Activated T-cell treated with anti-CD3 and anti-CD28 coated beads, Interleukin-2, amount 50 U/mL, for 1 hour (primary cell): ENCODE measurements around the gene GLRX5.
"Not testable (repeated sequence)": the region's sequence is repeated elsewhere in the genome, so short reads cannot be mapped to it uniquely, and the experiment has no call there.

Experiments used
- DNase-seq: peaks from one replicate; pipeline ENCODE4 v3.0.0-alpha.2; 2020

Gene GLRX5

DNA sequence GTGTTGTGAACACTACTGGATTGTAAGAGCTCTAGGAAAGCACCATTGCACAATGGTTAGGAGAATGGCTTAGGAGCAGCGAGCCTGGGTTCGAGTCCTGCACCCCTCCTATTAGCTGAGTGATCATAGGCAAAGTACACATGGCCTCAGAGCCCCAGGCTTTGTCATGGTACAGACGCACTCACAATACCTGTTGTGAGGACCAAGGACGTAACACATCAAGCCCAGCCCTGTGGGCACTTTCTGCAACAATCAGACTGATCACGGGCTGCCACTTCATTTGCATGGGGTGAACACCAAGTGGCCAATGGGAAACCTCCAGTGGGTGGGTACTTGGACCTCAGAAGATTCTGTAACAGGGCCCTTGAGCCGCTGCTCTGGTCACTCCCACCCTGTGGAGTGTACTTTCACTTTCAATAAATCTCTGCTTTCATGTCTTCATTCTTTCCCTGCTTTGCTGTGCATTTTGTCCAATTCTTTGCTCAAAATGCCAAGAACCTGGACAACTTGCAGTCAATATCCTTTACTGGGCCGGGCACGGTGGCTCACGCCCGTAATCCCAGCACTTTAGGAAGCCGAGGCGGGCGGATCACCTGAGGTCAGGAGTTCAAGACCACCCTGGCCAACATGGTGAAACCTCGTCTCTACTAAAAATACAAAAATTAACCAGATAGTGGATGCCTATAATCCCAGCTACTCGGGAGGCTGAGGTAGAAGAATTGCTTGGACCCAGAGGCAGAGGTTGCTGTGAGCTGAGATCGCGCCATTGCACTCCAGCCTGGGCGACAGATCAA is 28.2 kb downstream of the GLRX5 start:
- DNase-seq, result no peak

DNA sequence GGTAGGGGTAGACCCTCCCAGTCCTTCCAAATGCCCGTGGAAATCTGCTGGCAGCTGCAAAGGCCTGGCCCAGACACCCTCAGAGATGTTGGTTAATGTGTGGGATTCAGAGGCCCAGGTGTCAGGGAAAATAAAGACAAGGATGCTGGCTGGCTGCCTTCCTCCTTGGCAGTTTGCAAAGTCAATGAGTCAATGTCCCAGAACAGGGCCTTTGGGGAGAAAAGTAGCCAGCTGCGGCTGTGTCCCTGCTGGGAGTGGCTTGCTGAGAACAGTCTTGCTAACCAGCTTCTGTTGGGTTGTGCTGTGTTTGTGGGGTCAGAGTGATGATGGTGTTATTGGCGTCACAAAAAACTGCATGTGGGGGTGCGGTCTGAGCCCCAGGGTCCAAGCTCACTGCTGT is 29.2 kb downstream of the GLRX5 start:
- DNase-seq, result no peak

GRCh38 chr14:95569440-95569839 is 34.6 kb downstream of the GLRX5 start:
- DNase-seq, result no peak

GRCh38 chr14:95573313-95573712 is 38.5 kb downstream of the GLRX5 start:
- DNase-seq, result no peak

DNA sequence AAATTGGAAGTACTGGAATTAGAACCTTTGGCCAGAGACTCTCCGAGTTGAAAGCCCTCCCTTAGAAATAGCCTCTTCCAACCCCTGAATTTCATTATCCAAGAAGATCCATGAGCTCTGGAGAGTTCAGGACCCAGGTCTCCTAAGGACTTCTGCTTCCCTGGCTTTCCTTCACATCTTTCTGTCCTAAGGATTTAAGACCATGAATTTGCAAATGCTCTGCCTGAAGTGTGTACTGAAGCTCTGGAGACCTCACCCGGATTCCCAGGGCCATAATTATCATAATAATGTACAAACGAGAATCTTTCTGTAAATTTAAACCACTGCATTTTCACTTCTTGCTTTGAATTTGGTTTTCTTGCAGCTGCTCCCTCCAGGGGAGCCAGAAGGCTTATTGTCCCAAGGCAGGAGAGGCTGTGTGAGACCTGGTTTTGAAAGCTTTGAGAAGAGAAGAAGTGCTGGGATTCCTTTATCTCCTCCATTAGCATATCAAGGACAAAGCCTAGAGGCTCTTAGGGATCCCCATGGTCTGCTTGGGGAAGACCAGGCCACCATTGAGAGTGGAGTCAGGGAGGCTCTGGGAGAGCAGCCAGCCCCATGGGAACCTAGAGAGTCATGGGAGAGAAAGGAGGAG is 41.1 kb downstream of the GLRX5 start:
- DNase-seq, result no peak

DNA sequence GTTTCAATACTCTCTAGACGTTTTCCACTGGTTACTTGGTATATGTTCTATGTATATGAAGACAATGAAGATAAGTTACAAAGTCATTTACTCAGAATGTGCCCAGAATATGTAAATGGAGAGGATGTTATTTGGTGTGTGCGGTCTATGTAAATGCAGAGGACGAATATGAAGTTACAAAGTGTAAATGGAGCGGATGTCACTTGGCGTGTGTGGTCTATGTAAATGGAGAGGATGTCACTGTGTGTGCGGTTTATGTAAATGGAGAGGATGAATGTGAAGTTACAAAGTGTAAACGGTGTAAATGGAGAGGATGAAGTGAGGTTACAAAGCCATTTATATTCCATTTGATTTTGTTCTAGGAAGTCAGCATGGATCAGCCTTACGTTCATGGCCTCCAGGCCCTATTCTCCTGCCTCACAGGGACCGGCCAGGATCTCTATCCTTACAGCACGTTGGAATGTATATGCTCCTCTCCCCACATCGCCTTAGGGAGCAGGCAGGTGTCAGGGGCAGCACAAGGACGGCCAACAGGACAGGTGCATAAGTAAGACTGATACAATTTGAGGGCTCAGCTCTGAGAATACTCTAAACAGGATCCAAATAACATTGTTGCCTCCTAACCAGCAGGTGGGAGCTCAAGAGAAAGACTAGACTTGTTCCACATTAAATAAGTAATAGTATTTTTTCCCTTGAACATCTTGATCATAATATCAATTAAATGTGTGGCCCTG is 42.4 kb downstream of the GLRX5 start:
- DNase-seq, result no peak

DNA sequence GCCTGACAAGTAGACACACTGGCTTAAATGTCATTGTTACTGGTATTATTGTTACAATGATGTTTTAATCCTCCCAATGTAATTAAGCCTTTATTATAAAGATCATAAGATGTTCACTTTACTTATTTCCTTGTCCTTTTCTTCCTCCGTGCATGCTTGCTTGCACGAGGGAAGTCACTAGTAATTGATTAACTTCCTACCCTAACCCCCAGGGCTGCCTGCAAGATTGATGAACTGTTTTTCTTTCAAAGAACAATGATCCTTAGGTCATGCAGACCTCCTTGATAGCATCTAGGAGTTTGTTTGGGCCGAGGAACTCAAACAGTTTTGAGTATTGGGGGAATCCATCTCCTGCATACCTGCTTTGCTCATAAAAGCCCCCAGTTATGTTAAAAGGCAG is 43.0 kb downstream of the GLRX5 start:
- no peak for DNase-seq

DNA sequence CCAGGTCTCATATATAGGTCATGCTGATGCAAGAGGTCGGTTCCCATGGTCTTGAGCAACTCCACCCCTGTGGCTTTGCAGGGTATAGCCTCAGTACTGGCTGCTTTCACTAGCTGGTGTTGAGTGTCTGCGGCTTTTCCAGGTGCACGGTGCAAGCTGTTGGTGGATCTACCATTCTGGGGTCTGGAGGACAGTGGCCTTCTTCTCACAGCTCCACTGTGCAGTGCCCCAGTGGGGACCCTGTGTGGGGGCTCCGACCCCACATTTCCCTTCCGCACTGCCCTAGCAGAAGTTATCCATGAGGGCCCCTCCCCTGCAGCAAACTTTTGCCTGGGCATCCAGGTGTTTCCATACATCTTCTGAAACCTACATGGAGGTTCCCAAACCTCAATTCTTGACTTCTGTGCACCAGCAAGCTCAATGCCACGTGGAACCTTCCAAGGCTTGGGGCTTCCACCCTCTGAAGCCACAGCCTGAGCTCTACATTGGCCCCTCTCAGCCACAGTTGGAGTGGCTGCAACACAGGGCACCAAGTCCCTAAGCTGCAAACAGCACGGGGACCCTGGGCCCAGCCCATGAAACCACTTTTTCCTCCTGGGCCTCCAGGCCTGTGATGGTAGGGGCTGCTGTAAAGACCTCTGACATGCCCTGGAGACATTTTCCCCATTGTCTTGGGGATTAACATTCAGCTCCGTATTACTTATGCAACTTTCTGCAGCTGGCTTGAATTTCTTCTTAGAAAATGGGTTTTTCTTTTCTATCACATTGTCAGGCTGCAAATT is 49.2 kb downstream of the GLRX5 start:
- not testable (repeated sequence) for DNase-seq

- no peak for DNase-seq
Measured at GRCh38 chr14:95585953-95586620, 51.2 kb downstream of the GLRX5 start.

DNA sequence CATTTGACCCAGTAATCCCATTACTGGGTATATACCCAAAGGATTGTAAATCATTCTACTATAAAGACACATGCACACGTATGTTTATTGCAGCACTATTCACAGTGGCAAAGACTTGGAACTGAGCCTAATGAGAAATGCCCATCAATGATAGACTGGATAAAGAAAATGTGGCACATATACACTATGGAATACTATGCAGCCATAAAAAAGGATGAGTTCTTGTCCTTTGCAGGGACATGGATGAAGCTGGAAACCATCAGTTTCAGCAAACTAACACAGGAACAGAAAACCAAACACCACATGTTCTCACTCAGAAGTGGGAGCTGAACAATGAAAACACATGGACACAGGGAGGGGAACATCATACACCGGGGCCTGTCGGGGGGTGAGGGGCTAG is 56.3 kb downstream of the GLRX5 start:
- not testable (repeated sequence) for DNase-seq
